GM20431 (cell line): ENCODE measurements around the gene NLRP10.

ENCODE experiments used
- in situ Hi-C: fragments of 300-500 bp; cut with MseI, MboI; formaldehyde crosslinking; loops from one replicate; pipeline ENCODE4 v1.15.0; 2020; ENCODE audit warnings: low sequenced_read_pairs; ENCODE audit not compliant: unreplicated experiment

The NLRP10 gene

DNA sequence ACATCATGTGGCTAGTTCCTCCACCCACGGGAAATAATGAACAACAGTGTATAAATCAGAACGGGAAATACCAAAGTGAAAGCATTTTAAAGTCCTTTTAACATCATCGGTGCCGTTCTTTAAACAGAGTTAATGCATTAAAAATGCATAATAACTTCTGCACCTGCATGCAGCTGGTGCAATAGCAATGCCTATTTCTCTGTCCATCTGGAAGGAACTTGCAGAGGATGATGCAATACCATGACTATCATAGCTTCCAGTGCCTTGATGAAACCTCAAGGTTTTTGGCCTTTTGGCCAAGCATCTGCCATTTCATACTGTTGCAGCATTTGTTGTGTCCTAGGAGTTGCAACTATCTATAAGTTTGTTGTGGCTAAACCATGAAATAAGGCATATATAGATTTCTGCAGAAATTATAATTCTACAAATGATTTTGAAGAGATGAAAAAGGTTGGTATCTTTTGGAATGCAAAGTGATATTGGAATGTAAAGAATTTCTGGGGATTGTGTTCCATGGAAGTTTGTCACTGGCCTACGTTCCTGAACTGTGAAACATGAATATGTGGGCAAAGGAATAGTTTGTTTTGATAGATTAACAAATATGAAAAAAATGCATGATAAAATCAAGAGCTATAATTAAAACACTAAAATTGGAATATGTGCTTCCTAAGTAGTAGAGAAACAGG is 12.1 kb upstream of the NLRP10 start:
- in situ Hi-C loops: no loop called here

- in situ Hi-C loops: no loop called here
Measured at GRCh38 chr11:7974668-7975067, 9.4 kb upstream of the NLRP10 start.

DNA sequence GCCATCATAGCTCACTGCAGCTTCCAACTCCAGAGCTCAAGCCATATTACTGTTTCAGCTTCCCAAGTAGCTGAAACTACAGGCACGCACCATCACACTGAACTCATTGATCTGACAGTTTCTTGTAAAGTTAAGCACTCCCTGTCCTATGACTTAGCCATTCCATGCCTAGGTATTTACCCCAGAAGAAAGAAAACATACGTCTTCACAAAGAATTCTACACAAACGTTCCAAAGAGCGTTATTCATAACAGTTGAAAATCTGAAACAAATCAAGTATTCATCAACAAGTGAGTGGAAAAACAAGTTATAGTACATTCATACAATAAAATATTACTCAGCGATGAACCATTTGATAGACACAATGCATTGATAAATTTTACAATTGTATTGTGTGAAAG is 7.8 kb upstream of the NLRP10 start:
- in situ Hi-C loops: no loop called here

DNA sequence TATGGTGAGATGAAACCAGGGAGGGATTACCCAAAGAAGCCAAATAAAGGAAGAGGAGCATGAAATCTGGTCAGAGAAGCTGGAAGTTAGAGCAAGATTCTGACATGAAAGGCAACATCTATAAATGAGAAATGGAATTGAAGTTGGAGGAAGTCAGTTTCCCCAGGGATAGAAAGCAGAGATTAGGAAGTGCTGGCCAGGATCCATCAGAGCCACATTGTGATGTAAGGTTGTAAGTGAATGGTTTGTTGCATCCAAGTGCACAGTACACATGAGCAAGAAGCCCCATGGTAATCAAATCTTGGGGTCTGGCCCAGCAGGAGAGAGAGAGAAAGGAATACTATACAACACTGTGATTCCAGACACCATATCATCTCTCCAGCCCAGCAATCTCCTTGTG is 6.6 kb upstream of the NLRP10 start:
- in situ Hi-C loops: no loop called here

- in situ Hi-C loops: no loop called here
Measured at GRCh38 chr11:7969756-7970646, 4.8 kb upstream of the NLRP10 start.

DNA sequence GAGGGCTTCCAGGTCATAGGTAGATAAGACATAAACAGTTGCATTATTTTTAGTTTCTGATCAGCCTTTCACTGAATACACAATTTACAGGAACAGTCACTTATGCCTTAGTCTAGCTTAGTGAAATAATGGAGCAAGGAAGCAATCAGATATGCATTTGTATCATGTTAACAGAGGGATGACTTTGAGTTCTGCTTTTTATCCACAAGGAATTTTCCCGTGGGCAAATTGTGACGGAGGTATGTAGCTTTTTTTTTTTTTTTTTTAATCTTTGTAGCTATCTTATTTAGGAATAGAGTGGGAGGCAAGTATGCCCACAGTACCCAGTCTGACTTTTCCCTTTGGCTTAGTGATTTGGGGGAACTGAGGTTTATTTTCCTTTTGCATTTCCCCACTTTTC is 3.4 kb upstream of the NLRP10 start:
- in situ Hi-C loops: no loop called here

- in situ Hi-C loops: no loop called here
Measured at GRCh38 chr11:7967826-7968225, 2.6 kb upstream of the NLRP10 start.

DNA sequence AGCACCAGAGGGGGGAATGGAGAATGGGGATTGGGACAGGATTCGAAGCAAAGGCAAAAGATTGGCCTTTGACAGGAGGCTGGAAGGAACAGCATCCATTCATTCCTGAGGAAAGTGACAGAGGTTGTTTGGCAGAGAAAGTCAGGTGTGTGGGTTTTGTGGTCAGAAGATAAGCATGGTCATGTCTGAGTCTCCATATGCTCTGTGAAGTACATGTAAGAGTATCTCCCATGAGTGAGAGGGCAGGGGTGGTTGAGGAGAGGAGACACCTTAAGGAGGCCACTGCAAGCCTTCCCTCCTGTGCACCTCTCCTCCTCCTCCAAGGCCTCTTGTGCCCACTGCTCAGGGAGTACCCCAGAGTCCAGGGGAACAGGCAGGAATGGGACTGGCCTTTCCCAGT is 1.9 kb upstream of the NLRP10 start:
- in situ Hi-C loops: no loop called here

DNA sequence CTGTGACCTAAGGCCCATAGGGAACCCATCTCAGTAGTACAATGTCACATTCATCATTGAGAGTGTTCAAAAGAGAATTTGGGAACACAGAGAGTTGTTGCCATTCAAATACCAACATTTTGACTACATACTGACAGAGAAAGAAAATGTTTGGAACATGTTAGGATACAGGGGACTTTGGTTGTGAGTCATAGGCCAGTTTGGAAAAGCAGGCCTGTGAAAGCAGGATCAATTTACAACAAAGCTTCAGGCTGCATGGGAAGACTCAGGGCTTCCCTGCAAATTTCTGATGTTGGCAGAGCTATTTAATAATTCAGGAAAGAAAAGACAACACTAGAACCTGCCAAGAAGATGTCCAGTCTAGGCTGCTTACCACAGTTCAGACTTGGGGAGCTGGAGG is 374 bp downstream of the NLRP10 start:
- in situ Hi-C loops: no loop called here

DNA sequence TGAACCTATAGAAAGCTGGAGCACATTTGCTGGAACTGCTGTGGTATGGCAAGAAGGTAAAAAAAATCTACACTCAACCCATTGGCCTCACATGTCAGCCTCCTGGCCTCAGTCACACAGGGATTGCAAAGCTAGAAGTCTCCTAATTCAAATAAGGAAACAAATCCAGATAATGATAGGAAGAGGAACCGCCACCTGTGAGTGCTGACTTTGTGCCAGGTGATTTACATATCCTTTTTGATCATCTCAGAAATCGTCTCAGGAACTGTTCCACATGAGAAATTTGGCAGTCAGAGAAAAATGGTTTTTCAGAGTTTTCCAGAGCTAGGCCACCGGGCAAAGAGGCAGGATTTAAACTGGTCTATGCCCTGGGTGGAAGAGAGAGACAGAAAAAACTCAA is 986 bp downstream of the NLRP10 start:
- in situ Hi-C loops: no loop called here

GRCh38 chr11:7955191-7955590 is 10.1 kb downstream of the NLRP10 start:
- in situ Hi-C loops: no loop called here

- in situ Hi-C loops: no loop called here
Measured at GRCh38 chr11:7949934-7950333, 15.3 kb downstream of the NLRP10 start.

DNA sequence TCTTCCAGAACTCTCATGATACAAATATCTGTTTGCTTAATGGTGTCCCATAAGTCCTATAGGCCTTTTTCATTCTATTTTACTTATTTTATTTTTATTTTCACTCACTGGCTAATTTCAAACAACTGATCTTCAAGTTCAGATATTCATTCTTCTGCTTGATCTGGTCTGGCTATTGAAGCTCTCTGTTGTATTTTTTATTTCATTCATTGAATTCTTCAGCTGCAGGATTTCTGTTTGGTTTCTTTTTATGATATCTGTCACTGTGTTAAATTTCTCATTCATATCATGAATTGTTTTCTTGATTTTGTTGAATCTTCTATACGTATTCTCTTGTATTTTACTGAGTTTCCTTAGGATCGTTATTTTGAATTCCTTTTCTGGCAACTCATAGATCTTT is 21.1 kb downstream of the NLRP10 start:
- in situ Hi-C loops: no loop called here

DNA sequence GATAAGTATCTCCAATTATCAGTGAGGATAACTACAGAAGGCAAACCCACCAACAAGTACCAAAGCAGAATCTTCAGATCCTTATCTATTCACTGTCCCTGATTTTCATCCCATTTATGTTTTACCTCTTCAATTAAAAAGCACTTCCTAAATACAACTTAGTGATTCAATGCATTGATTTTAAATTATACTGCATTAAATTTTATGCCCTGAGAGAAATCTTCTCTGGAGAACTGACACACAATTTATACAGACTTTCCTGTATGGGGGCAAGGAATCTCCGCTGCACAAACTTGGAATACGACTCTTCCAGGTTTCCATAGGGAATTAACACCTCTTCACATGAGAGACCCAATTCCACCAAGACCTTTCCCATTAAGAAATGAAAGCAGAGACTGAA is 23.6 kb downstream of the NLRP10 start, which contains the start of gene OR10A3:
Gene OR10A3, minus strand, starts transcription at position 101 of the 400 bp plus-strand sequence. CDS start 2,188 bp downstream, outside the sequence.
- in situ Hi-C loops: no loop called here

GRCh38 chr11:7941146-7941545 is 24.1 kb downstream of the NLRP10 start:
- in situ Hi-C loops: no loop called here

DNA sequence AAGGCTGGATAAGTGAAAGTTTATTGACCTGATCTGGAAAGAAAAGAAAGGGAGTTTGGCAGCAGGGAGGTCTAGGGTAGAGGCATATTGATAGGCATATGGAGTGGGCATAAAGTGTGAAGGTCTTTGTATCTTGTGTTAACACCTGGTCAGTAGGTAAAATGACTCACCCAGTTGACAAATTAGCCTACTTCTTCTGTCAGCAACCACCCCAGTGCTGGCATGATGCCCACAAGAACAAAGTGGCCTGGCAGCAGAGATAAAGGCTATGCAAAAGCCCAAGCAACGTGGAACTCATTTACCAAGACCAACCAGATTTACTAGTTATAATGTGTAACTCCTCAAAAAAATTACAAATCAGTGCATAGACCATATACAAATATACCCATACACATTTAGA is 28.6 kb downstream of the NLRP10 start:
- in situ Hi-C loops: no loop called here

GRCh38 chr11:7931168-7931567 is 34.1 kb downstream of the NLRP10 start, which contains the start of gene OR10A6:
Gene OR10A6, minus strand, starts transcription at chr11:7931268. Its CDS starts 2,606 bp downstream, at chr11:7928662.
- in situ Hi-C loops: no loop called here

DNA sequence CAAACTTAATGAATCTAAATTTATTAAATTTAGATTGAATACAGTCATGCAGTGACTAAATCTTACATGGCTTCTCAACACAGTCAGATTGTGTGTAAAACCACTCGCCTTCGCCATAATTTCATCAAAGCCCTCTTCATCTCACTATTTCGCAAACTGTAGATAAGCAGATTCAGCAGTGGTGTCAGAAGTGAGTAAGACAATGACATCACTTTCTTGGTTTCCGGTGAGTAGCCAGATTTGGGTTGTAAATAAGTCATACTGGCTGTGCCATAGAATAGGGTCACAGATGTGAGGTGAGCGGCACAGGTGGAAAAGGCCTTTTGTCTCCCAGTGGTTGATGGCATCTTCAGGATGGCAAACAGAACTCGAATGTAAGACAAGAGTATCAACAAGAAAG is 37.6 kb downstream of the NLRP10 start:
- in situ Hi-C loops: no loop called here

DNA sequence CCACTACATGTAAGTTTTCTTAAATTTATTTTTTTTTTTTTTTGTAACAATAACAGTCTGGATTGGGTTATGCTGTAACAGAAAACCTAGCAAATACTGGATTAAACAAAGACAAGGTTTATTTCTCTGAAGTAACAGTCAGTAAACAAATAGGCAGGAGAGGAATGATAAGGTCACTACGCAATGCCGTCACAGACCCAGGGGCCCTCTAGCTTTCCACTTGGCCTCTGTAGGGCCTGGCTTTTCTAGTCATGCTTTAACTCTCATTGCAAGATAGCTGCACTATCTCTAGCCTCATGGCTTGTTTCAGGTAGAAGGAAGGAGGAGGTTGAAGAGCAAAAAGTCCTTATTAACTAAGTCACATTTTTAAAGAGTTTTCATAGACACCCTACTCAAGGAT is 40.7 kb downstream of the NLRP10 start:
- in situ Hi-C loops: no loop called here

GRCh38 chr11:7918141-7918540 is 47.1 kb downstream of the NLRP10 start:
- in situ Hi-C loops: no loop called here
